ENCODE data around the gene CFAP119.
"Not testable (repeated sequence)": the region's sequence is repeated elsewhere in the genome, so short reads cannot be mapped to it uniquely, and the experiment has no call there.

The CFAP119 gene

DNA sequence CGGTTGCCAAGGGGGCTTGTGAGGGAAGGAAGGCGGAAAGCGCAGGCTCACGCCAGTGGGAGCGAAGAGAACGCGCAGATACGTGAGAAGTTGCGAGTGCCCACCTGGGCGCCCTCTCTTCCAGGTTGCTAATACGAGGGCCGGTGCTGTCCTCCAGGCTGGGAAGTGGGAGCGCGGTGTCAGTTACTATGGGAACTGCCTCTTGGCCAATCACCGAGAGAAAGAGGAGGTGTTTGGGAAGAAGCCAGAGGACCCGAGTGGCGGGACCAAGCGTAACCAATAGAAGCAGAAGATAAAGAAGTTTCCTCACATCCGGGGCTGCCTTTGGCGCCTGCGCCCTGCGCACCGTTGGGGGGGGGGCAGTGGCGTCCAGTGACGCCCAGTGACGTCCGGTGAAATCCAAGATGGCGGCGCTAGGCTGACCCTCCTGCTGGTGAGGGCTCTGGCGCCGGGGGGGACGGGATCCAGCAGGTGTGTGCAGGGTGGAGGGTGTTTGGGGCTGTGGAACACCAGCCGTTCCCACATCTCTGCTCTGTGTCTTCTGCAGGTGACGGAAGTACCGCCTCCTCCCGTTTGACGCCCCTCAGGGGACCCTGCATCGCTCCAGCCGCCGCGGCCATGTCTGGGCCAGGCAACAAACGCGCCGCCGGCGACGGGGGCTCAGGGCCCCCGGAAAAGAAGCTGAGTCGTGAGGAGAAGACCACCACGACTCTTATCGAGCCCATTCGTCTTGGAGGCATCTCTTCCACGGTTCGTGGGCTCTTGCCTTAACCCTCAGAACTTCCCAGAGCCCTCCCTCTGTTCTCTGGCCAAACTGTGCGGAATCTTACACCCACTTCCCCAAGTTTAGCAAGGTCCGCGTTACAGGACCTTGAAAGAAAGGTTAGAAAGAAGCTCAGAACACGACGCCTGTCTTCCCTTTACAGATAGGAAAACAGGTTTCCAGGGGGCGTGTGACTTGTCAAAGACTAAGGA, at the start of gene CFAP119, which contains the start of gene RNF40:
CFAP119 (minus strand) TSS at position 135 of the 975 bp plus-strand sequence. CDS start 314 bp downstream, outside the sequence.
RNF40 (plus strand) TSS at position 395 of the 975 bp plus-strand sequence; CDS start at position 619, 224 bp downstream.
- DNase-seq = peak; percentile 94

DNA sequence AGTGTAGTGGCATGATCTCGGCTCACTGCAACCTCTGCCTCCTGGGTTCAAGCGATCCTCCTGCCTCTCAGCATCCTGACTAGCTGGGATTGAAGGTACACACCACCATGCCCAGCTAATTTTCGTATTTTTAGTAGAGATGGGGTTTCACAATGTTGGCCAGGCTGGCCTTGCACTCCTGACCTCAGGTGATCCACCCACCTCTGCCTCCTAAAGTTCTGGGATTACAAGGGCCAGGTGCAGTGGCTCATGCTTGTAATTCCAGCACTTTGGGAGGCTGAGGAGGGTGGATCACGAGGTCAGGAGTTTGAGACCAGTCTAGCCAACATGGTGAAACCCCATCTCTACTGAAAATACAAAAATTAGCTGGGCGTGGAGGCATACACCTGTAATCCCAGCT, 47.8 kb upstream of the CFAP119 start:
- not testable (repeated sequence) for DNase-seq

GRCh38 chr16:30808890-30809426, 47.1 kb upstream of the CFAP119 start:
- DNase-seq = not testable (repeated sequence)

DNA sequence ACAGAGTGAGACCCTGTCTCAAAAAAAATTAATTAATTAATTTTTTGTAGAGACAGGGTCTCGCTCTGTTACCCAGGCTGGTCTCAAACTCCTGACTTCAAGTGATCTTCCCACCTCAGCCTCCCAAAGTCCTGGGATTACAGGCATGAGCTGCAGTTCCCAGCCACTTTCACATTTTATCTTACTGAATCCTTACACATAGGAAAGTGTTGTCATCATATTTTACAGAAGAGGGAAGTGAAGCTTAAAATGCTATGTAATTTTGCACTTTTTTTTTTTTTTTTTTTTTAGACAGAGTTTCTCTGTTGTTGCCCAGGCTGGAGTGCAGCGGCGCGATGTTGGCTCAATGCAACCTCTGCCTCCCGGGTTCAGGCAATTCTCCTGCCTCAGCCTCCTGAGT, 46.3 kb upstream of the CFAP119 start:
- DNase-seq = no peak

- DNase-seq = peak; percentile 61
These were observed 43.7 kb upstream of the CFAP119 start for GRCh38 chr16:30805370-30806169.

GRCh38 chr16:30805056-30805369, 43.2 kb upstream of the CFAP119 start:
- DNase-seq = no peak

- no peak for DNase-seq
These were observed 41.1 kb upstream of the CFAP119 start for GRCh38 chr16:30802936-30803335.

- no peak for DNase-seq
These were observed 35.9 kb upstream of the CFAP119 start for GRCh38 chr16:30797670-30798309.

DNA sequence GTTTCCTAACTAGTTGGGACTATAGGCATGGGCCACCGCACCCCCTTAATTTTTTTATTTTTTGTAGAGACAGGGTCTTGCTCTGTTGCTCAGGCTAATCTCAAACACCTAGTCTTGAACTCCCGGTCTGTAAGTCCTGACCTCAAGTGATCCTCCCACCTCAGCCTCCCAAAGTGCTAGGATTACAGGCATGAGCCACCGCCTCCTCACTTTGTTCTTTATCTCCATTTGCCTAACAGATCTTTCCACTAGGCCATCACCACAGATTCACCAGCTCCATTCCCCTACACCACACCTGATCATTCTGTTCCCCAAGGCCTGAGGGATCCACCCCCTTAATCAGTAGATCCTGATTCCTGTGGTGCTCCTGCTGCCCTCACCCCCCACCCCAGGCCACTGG, 32.8 kb upstream of the CFAP119 start:
- DNase-seq = no peak

GRCh38 chr16:30793508-30794069, 31.7 kb upstream of the CFAP119 start:
- no peak for DNase-seq

DNA sequence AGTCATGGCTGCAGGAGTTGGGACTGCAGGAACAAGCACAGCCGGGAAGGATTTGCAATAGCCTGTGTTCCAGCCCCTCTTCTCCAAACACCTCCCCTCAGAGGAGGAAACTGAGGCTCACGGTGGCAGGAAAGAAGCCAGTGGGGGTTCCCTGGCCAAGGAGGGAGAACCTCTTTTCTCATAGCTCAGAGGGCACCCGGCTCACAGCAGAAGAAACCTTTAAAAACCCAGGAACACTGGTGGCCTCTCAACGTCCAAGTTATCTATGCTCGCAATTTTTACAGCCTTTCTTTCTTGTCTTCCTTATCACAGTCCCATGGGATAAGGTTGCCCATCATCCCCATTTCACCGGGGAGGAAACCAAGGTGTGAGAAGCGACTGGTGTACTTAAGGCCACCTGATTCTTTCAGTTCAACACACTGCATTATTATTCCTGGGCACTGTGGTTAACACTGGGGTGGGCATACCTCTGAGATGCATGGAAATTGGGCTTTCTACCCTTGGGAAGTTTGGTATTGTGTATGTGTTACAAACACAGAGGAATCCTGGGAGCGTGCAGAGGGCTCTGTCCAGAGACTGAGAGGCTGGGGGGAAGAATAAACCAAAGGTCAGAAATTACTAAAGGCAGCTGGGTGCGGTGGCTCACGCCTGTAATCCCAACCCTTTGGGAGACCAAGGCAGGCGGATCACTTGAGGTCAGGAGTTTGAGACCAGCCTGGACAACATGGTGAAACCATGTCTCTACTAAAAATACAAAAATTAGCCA, 25.9 kb upstream of the CFAP119 start:
- DNase-seq = no peak

GRCh38 chr16:30786936-30787612, 25.2 kb upstream of the CFAP119 start, which contains the start of gene ZNF629:
ZNF629 (minus strand) TSS chr16:30787205; CDS start chr16:30784482, 2,723 bp downstream.
- DNase-seq = peak; percentile 55

DNA sequence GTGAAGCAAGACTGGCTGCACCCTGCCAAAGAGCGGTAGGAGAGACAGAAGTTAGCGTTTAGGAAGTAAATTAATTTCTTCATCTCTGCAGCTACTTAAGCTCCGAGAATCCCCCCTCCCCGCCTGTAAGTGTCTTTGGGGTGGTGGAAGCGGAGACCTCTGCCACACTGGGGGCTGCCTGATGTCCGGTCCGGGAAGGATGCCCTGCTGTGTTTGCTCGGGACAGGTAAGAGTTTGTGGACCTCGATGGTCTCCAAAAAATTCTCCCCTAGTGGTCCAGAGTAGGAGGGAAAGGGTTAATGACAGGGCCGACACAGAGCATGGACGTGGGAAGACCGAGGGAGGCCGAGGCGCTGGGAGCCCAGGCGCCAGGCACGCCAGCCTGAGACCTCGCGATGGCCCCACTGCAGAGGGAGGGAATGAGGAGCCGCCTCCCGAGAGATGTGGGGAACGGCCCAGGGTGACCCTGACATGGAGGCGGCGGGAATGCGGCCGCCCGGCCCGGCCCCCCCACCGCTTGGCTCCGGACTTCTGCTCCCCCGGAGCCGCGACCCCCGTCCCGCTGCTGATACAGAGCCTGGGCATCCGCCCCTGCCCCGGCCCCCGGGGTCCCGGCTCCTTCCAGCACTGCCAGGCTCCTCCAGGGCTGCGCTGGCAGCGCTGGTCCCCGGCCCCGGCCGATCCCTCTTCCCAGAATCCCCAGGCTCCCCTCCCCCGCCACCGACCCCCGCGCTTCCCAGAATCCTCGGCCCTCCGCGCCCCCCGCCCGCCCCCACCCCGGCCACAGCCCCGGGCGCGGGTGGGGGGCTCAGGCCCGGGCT, 24.5 kb upstream of the CFAP119 start:
- no peak for DNase-seq

GRCh38 chr16:30785126-30786106, 23.6 kb upstream of the CFAP119 start:
- DNase-seq = no peak

DNA sequence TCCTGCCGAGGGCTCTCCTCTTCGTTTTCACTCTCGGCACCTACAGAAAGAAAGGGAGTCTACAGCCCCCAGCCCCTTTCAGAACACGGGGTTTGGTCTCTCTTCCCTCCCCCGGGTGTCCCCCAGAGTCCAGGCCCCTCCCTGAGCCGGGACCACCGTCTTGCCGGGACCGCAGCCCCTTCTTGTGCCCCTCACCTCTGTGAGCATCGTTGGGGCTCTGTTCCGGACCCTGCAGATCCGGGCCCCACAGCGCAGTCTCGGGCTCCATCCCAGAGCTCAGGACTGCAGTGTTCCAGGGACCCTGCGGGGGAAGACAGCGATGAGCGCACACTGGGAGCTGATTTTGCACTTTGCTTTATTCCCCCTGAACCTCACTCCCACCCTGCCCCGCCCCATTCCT, 22.4 kb upstream of the CFAP119 start:
- DNase-seq = no peak

GRCh38 chr16:30783280-30784109, 21.6 kb upstream of the CFAP119 start:
- no peak for DNase-seq

DNA sequence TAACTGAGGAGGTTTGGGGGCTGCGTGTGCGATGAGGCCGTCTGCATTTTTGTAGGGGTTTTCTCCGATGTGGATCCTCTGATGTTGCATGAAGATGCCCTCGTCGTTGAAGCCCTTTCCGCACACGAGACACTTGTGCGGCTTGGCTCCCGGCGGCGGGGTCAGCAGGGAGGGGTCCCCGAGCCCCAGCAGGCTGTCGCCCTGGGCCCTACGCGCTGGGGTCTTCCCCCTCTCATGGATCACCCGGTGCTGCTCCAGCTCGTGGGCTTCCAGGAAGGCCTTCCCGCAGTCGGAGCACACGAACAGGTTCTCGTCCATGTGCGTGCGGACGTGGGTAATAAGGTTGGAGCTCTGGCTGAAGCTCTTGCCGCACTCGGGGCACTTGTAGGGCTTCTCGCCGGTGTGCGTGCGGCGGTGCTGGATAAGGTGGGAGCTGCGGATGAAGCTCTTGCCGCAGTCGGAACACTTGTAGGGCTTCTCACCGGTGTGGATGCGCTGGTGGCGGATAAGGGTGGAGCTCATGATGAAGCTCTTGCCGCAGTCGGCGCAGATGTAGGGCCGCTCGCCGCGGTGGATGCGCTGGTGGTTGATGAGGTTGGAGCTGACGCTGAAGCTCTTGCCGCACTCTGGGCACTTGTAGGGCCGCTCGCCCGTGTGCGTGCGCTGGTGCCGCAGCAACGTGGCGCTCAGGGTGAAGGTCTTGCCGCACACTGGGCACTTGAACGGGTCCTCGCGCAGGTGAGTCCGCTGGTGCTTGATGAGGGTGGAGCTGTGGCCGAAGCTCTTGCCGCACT, 20.8 kb upstream of the CFAP119 start:
- DNase-seq = no peak
